ENCODE data around the gene PTPMT1.

DNA sequence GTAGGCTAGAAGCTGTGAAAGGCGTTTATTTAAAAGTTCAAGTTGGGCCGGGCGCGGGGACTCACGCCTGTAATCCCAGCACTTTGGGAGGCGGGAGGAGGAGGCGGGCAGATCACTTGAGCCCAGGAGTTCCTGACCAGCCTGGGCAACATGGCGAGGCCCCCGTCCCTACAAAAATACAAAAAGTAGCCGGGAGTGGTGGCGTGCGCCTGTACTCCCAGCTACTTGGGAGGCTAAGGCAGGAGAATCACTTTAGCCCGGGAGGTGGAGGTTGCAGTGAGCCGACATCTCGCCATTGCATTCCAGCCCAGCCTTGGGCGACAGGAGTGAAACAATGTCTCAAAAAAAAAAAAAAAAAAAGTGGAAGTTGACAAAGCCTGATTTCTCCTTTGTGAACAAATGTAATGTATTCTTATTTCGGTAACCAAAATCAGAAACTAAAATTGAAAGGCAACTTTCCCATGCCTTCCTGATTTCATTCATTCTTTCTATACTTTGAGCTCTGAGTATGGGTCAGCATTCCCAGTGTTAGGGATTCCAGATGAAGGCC, 825 bp downstream of the PTPMT1 start:
- no peak for TF ChIP-seq POLR2AphosphoS5 (IDR thresholded peaks at IDR 0.05; ENCODE audit: low read depth, low read length)
- no peak for TF ChIP-seq POLR2A (IDR thresholded peaks at IDR 0.05; ENCODE audit: low read depth, low read length)

Measured in GM12891 (cell line).